ENCODE results near the gene DDIT3. TPM values are rescaled to one million over a fixed set of nuclear protein-coding genes. Genes with fewer than 3 reads are reported as not detected.

Gene DDIT3
- total RNA-seq, 1 experiment from 2014 or later, result 3.4 TPM

DNA sequence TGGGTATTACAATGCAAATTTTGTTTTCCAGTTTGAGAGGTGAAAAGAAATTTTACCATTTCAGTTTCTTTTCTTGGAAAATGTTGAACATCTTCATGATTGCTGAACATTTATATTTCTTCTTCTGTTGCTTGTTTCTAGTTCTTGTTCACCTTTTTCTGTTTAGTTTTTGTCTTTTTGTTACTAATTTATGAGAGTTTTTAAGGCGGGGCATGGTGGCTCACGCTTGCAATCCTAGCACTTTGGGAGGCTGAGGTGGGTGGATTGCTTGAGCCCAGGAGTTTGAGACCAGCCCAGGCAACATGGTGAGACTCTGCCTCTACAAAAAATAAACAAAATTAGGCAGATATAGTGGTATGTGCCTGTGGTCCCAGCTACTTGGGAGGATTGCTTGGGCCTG, 40.2 kb upstream of the DDIT3 start:
- Mint-ChIP-seq H3K4me3 (no peak overlapping the region), H3K9me3 (no peaks in the 10 kb centered on the region), H3K27ac (no peak overlapping the region), H3K4me1 (0 out of 2 replicates have a peak, but pooled peaks cover 3% of the 10 kb centered on the region), H3K27me3 (ENCODE audit: low read depth) (no peaks in the 10 kb centered on the region), H3K36me3 (peaks cover 7% of the 10 kb centered on the region)
- DNase-seq (ENCODE audit: low spot score) (no peak), ATAC-seq (no peak)
- ChIA-PET CTCF (no interaction called here), POLR2A (no interaction called here)
- TF ChIP-seq MXD4 (CRISPR knock-in tag; IDR thresholded peaks at IDR 0.05; ENCODE audit: borderline replicate concordance) (no peak), ETV6 (CRISPR knock-in tag; IDR thresholded peaks at IDR 0.05) (no peak)

DNA sequence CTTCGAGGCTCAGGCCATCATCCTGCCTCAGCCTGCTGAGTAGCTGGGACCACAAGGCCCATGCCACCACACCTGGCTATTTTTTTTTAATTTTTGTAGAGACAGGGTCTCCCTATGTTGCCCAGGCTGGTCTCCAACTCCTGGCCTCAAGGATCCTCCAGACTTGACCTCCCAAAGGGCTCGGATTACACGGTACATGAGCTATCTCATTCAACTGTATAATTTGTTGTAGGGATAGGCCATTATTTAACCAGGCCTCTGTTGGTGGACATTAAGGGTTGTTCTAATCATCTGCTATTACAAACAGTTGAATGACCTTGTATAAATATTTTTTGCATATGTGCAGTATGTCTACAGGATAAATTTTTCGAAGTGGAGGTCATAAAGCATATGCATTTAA, 38.5 kb upstream of the DDIT3 start:
- no peaks in the 10 kb centered on the region for H3K27me3 Mint-ChIP-seq (ENCODE audit: low read depth)
- CTCF ChIA-PET, result no interaction called here
- peaks cover under 1% of the 10 kb centered on the region; the same call in 1 of the 2 replicates for H3K36me3 Mint-ChIP-seq
- no peak for ATAC-seq
- no peak overlapping the region for H3K27ac Mint-ChIP-seq
- POLR2A ChIA-PET, result no interaction called here
- DNase-seq (ENCODE audit: low spot score), result no peak
- H3K4me3 Mint-ChIP-seq, result no peak overlapping the region
- 0 out of 2 replicates have a peak, but pooled peaks cover 3% of the 10 kb centered on the region for H3K4me1 Mint-ChIP-seq
- H3K9me3 Mint-ChIP-seq, result no peaks in the 10 kb centered on the region
- TF ChIP-seq, protein P1, sequence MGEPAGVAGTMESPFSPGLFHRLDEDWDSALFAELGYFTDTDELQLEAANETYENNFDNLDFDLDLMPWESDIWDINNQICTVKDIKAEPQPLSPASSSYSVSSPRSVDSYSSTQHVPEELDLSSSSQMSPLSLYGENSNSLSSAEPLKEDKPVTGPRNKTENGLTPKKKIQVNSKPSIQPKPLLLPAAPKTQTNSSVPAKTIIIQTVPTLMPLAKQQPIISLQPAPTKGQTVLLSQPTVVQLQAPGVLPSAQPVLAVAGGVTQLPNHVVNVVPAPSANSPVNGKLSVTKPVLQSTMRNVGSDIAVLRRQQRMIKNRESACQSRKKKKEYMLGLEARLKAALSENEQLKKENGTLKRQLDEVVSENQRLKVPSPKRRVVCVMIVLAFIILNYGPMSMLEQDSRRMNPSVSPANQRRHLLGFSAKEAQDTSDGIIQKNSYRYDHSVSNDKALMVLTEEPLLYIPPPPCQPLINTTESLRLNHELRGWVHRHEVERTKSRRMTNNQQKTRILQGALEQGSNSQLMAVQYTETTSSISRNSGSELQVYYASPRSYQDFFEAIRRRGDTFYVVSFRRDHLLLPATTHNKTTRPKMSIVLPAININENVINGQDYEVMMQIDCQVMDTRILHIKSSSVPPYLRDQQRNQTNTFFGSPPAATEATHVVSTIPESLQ (CRISPR knock-in tag; IDR thresholded peaks at IDR 0.05), result no peak
- no peak for TF ChIP-seq IRF2 (CRISPR knock-in tag; IDR thresholded peaks at IDR 0.05; ENCODE audit: borderline replicate concordance, low read depth)
- TF ChIP-seq, protein P2, sequence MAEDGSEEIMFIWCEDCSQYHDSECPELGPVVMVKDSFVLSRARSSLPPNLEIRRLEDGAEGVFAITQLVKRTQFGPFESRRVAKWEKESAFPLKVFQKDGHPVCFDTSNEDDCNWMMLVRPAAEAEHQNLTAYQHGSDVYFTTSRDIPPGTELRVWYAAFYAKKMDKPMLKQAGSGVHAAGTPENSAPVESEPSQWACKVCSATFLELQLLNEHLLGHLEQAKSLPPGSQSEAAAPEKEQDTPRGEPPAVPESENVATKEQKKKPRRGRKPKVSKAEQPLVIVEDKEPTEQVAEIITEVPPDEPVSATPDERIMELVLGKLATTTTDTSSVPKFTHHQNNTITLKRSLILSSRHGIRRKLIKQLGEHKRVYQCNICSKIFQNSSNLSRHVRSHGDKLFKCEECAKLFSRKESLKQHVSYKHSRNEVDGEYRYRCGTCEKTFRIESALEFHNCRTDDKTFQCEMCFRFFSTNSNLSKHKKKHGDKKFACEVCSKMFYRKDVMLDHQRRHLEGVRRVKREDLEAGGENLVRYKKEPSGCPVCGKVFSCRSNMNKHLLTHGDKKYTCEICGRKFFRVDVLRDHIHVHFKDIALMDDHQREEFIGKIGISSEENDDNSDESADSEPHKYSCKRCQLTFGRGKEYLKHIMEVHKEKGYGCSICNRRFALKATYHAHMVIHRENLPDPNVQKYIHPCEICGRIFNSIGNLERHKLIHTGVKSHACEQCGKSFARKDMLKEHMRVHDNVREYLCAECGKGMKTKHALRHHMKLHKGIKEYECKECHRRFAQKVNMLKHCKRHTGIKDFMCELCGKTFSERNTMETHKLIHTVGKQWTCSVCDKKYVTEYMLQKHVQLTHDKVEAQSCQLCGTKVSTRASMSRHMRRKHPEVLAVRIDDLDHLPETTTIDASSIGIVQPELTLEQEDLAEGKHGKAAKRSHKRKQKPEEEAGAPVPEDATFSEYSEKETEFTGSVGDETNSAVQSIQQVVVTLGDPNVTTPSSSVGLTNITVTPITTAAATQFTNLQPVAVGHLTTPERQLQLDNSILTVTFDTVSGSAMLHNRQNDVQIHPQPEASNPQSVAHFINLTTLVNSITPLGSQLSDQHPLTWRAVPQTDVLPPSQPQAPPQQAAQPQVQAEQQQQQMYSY (CRISPR knock-in tag; IDR thresholded peaks at IDR 0.05), result no peak
- no peak for TF ChIP-seq GTF2I (CRISPR knock-in tag; conservative IDR thresholded peaks at IDR 0.05)
- TF ChIP-seq ATF1 (CRISPR knock-in tag; IDR thresholded peaks at IDR 0.05), result no peak
- no peak for TF ChIP-seq ZNF232 (CRISPR knock-in tag; IDR thresholded peaks at IDR 0.05)
- no peak for TF ChIP-seq SOX15 (CRISPR knock-in tag; IDR thresholded peaks at IDR 0.05)
- TF ChIP-seq, protein P3, sequence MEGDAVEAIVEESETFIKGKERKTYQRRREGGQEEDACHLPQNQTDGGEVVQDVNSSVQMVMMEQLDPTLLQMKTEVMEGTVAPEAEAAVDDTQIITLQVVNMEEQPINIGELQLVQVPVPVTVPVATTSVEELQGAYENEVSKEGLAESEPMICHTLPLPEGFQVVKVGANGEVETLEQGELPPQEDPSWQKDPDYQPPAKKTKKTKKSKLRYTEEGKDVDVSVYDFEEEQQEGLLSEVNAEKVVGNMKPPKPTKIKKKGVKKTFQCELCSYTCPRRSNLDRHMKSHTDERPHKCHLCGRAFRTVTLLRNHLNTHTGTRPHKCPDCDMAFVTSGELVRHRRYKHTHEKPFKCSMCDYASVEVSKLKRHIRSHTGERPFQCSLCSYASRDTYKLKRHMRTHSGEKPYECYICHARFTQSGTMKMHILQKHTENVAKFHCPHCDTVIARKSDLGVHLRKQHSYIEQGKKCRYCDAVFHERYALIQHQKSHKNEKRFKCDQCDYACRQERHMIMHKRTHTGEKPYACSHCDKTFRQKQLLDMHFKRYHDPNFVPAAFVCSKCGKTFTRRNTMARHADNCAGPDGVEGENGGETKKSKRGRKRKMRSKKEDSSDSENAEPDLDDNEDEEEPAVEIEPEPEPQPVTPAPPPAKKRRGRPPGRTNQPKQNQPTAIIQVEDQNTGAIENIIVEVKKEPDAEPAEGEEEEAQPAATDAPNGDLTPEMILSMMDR (IDR thresholded peaks at IDR 0.05), result no peak
- TF ChIP-seq CREB1 (CRISPR knock-in tag; IDR thresholded peaks at IDR 0.05), result no peak
- no peak for TF ChIP-seq EMX1 (CRISPR knock-in tag; IDR thresholded peaks at IDR 0.05)
- TF ChIP-seq ZNF396 (CRISPR knock-in tag; IDR thresholded peaks at IDR 0.05; ENCODE audit: borderline replicate concordance), result no peak
- TF ChIP-seq FOXP1 (CRISPR knock-in tag; IDR thresholded peaks at IDR 0.05; ENCODE audit: borderline replicate concordance), result no peak
- TF ChIP-seq, protein P4, sequence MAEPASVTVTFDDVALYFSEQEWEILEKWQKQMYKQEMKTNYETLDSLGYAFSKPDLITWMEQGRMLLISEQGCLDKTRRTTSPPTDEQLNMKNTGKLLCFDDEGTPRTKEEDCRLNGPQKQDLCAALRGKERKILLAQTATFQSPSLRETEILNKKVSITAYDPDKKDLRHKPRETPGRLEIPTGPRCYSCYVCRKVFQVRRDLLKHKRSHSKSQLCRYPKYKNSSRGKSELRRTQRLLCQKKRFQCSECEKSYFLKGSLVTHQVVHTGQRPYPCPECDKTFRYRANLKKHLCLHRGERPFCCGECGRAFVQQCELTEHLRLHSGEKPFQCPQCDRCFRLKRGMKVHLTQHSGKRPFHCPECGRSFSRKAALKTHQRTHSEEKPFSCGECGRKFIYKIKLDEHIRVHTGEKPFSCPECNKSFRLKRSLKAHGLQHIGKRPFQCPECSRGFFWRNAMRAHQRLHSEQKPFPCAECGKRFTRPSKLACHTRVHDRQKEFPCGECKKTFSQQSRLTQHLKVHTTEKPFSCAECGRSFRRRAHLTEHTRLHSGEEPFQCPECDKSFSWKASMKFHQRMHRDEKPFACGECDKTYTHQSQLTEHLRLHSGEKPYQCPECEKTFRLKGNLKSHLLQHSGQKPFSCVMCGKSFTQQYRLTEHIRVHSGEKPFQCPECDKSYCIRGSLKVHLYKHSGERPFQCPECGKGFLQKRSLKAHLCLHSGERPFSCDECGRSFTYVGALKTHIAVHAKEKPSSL (CRISPR knock-in tag; conservative IDR thresholded peaks at IDR 0.05), result no peak

Measured in WTC11 (cell line).